Measurements from ENCODE around the gene CETN3. TPM values are rescaled to one million over a fixed set of nuclear protein-coding genes. Genes with fewer than 3 reads are reported as not detected.

The CETN3 gene
- total RNA-seq, 1 experiment from 2014 or later = 25.8 TPM

Other genes starting within 250 kb of the CETN3 start
- 4.3 and 4.8 TPM in 2 replicates for gene MBLAC2, start 65.0 kb upstream of the CETN3 start, total RNA-seq (2014; rRNA removed; shearing (Covaris generic))
- 17.4 and 19.7 TPM in 2 replicates for gene POLR3G, start 65.1 kb upstream of the CETN3 start, total RNA-seq (2014; rRNA removed; shearing (Covaris generic))
- 8.7 and 10.8 TPM in 2 replicates for gene LYSMD3, start 119.8 kb upstream of the CETN3 start, total RNA-seq (2014; rRNA removed; shearing (Covaris generic))
- 13.0 and 14.2 TPM in 2 replicates for gene ADGRV1, start 149.0 kb upstream of the CETN3 start, total RNA-seq (2014; rRNA removed; shearing (Covaris generic))

All from H4 (cell line).